ENCODE measurements around the gene ACP1.

The ACP1 gene

DNA sequence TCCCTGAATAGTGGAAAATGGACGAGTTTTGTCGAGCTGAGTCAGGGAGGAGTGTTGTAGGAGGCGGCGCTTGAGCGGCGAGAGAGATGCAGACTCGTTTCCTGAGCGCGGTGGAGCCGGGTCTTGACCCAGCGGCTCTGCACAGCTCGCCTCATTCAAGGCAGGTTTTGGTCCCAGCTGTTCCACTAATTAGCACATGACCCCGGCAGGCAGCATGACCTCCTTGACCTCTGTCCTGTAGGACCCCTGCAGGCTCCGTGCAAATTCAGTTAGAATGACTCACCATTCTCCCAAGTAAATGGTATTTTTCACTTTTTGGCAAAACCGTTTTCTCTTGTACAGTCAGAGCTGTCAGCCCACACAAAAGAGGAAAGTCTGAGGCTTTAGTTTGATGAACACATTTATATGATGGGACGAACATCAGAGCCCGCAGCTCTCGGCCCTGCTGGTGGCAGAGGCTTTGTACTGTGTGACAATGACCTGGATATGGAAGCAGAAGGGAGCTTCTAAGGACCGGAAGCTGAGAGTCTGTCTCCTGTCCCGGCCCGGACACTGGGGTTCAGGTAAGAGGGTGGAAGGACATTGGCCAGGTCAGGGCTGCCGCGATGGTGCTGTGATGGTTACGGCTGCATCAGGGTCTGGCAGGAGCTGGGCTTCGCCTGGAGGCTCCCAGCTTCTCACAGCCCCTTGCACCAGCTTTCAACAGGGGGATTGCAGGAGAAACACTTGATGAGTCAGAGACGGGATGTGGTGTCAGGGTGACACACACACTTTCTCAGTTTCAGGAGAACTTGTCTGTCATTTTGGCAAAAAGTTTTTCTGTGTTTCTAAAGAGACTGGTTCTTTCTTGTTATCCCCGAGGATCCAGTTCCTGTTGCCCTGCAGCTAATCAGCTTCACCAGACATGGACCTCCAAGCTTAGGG is 53.0 kb downstream of the ACP1 start:
- H2BK5ac ChIP-seq (ENCODE audit: low read length) = no peak overlapping the region
- H3K36me3 ChIP-seq (ENCODE audit: control insufficient read depth, insufficient read depth, low read length) = no peaks in the 10 kb centered on the region
- DNase-seq = peak; percentile 71
- no peaks in the 10 kb centered on the region for H3K4me1 ChIP-seq (ENCODE audit: control insufficient read depth, low read depth, low read length)
- H2BK15ac ChIP-seq (replicated peaks; ENCODE audit: low read depth) = no peak overlapping the region
- no peaks in the 10 kb centered on the region for H3K79me2 ChIP-seq (ENCODE audit: control insufficient read depth, insufficient read depth, low read length)
- H3K18ac ChIP-seq (ENCODE audit: low read length) = no peak overlapping the region
- H2BK120ac ChIP-seq (ENCODE audit: low read depth, low read length) = no peak overlapping the region
- H3K79me1 ChIP-seq (ENCODE audit: low read length) = no peaks in the 10 kb centered on the region
- no peak overlapping the region for H4K5ac ChIP-seq (ENCODE audit: low read length)
- H3K23ac ChIP-seq (ENCODE audit: low read length) = no peak overlapping the region
- no peak overlapping the region for H3K4me3 ChIP-seq (ENCODE audit: low read length)
- no peak overlapping the region for H3K56ac ChIP-seq (ENCODE audit: low read length)
- no peak overlapping the region for H3K9ac ChIP-seq (ENCODE audit: low read length)
- no peaks in the 10 kb centered on the region for H3K27me3 ChIP-seq (ENCODE audit: insufficient read depth, low read length, poor library complexity)
- no peak overlapping the region for H3K27ac ChIP-seq (ENCODE audit: low read depth, low read length)
- H3K4ac ChIP-seq (ENCODE audit: low read depth, low read length) = no peak overlapping the region
- WGBS (ENCODE audit: extremely low coverage, insufficient coverage, low lambda C conversion rate) = no CpG with 5 or more reads among the region's 27 CpGs
- H4K8ac ChIP-seq (ENCODE audit: low read depth, low read length) = no peak overlapping the region
- H2AK5ac ChIP-seq (ENCODE audit: low read length) = no peak overlapping the region
- H3K4me2 ChIP-seq (ENCODE audit: low read length) = no peak overlapping the region

GRCh38 chr2:319059-319600 is 54.4 kb downstream of the ACP1 start:
- no peak overlapping the region for H3K9ac ChIP-seq (ENCODE audit: low read length)
- no peaks in the 10 kb centered on the region for H3K27me3 ChIP-seq (ENCODE audit: insufficient read depth, low read length, poor library complexity)
- no peak overlapping the region for H3K4me3 ChIP-seq (ENCODE audit: low read length)
- DNase-seq = no peak
- no peaks in the 10 kb centered on the region for H3K36me3 ChIP-seq (ENCODE audit: control insufficient read depth, insufficient read depth, low read length)
- no peak overlapping the region for H4K8ac ChIP-seq (ENCODE audit: low read depth, low read length)
- H3K4me1 ChIP-seq (ENCODE audit: control insufficient read depth, low read depth, low read length) = no peaks in the 10 kb centered on the region
- H3K79me2 ChIP-seq (ENCODE audit: control insufficient read depth, insufficient read depth, low read length) = no peaks in the 10 kb centered on the region
- no peak overlapping the region for H2BK120ac ChIP-seq (ENCODE audit: low read depth, low read length)
- no peak overlapping the region for H3K56ac ChIP-seq (ENCODE audit: low read length)
- WGBS (ENCODE audit: extremely low coverage, insufficient coverage, low lambda C conversion rate) = 100% methylated on average over 2 of the region's 34 CpGs
- no peaks in the 10 kb centered on the region for H3K79me1 ChIP-seq (ENCODE audit: low read length)
- no peak overlapping the region for H3K23ac ChIP-seq (ENCODE audit: low read length)
- no peak overlapping the region for H2BK5ac ChIP-seq (ENCODE audit: low read length)
- no peak overlapping the region for H2BK15ac ChIP-seq (replicated peaks; ENCODE audit: low read depth)
- H3K4me2 ChIP-seq (ENCODE audit: low read length) = no peak overlapping the region
- H4K5ac ChIP-seq (ENCODE audit: low read length) = no peak overlapping the region
- no peak overlapping the region for H3K4ac ChIP-seq (ENCODE audit: low read depth, low read length)
- no peak overlapping the region for H3K27ac ChIP-seq (ENCODE audit: low read depth, low read length)
- no peak overlapping the region for H2AK5ac ChIP-seq (ENCODE audit: low read length)
- H3K18ac ChIP-seq (ENCODE audit: low read length) = no peak overlapping the region

DNA sequence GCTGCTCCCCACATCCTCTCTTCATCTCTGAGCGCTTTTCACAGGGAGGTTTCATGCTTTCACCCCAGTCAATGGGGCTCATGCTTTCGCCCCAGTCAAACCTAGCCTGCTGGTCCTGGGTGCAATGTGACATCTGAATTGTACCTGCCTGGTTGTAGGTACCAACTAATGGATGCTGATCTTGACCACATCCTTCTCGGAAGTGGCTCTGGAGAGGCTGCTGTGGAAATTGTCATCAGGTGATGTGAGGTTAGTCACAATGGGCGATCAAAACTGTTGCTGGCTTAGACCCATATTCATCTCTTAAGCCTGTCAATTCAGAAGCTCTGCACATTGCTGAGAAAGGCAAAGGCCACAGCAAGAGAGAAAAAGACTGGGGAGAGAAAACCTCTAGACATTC is 55.8 kb downstream of the ACP1 start:
- no peak overlapping the region for H2AK5ac ChIP-seq (ENCODE audit: low read length)
- H3K18ac ChIP-seq (ENCODE audit: low read length) = no peak overlapping the region
- no peak overlapping the region for H3K56ac ChIP-seq (ENCODE audit: low read length)
- no peak overlapping the region for H3K4ac ChIP-seq (ENCODE audit: low read depth, low read length)
- no peak overlapping the region for H2BK15ac ChIP-seq (replicated peaks; ENCODE audit: low read depth)
- H4K5ac ChIP-seq (ENCODE audit: low read length) = no peak overlapping the region
- H3K79me1 ChIP-seq (ENCODE audit: low read length) = no peaks in the 10 kb centered on the region
- H3K4me3 ChIP-seq (ENCODE audit: low read length) = no peak overlapping the region
- no peak for DNase-seq
- H4K8ac ChIP-seq (ENCODE audit: low read depth, low read length) = no peak overlapping the region
- no CpG with 5 or more reads among the region's 4 CpGs for WGBS (ENCODE audit: extremely low coverage, insufficient coverage, low lambda C conversion rate)
- H3K23ac ChIP-seq (ENCODE audit: low read length) = no peak overlapping the region
- no peaks in the 10 kb centered on the region for H3K36me3 ChIP-seq (ENCODE audit: control insufficient read depth, insufficient read depth, low read length)
- H2BK5ac ChIP-seq (ENCODE audit: low read length) = no peak overlapping the region
- H3K4me1 ChIP-seq (ENCODE audit: control insufficient read depth, low read depth, low read length) = no peaks in the 10 kb centered on the region
- no peak overlapping the region for H2BK120ac ChIP-seq (ENCODE audit: low read depth, low read length)
- H3K27ac ChIP-seq (ENCODE audit: low read depth, low read length) = no peak overlapping the region
- H3K9ac ChIP-seq (ENCODE audit: low read length) = no peak overlapping the region
- no peaks in the 10 kb centered on the region for H3K27me3 ChIP-seq (ENCODE audit: insufficient read depth, low read length, poor library complexity)
- H3K4me2 ChIP-seq (ENCODE audit: low read length) = no peak overlapping the region
- no peaks in the 10 kb centered on the region for H3K79me2 ChIP-seq (ENCODE audit: control insufficient read depth, insufficient read depth, low read length)

GRCh38 chr2:322326-322725 is 57.6 kb downstream of the ACP1 start:
- Histone ChIP-seq H4K5ac (ENCODE audit: low read length) (no peak overlapping the region), H3K4me3 (ENCODE audit: low read length) (no peak overlapping the region), H3K56ac (ENCODE audit: low read length) (no peak overlapping the region), H3K23ac (ENCODE audit: low read length) (no peak overlapping the region), H2BK15ac (replicated peaks; ENCODE audit: low read depth) (no peak overlapping the region), H3K4ac (ENCODE audit: low read depth, low read length) (no peak overlapping the region), H3K18ac (ENCODE audit: low read length) (no peak overlapping the region), H3K27me3 (ENCODE audit: insufficient read depth, low read length, poor library complexity) (no peaks in the 10 kb centered on the region), H2AK5ac (ENCODE audit: low read length) (no peak overlapping the region), H2BK5ac (ENCODE audit: low read length) (no peak overlapping the region), H3K79me2 (ENCODE audit: control insufficient read depth, insufficient read depth, low read length) (no peaks in the 10 kb centered on the region), H4K8ac (ENCODE audit: low read depth, low read length) (no peak overlapping the region), H3K36me3 (ENCODE audit: control insufficient read depth, insufficient read depth, low read length) (no peaks in the 10 kb centered on the region), H3K4me1 (ENCODE audit: control insufficient read depth, low read depth, low read length) (no peaks in the 10 kb centered on the region), H3K79me1 (ENCODE audit: low read length) (no peaks in the 10 kb centered on the region), H3K27ac (ENCODE audit: low read depth, low read length) (no peak overlapping the region), H3K9ac (ENCODE audit: low read length) (no peak overlapping the region), H3K4me2 (ENCODE audit: low read length) (no peak overlapping the region), H2BK120ac (ENCODE audit: low read depth, low read length) (no peak overlapping the region)
- DNase-seq = no peak
- no CpG with 5 or more reads among the region's 10 CpGs for WGBS (ENCODE audit: extremely low coverage, insufficient coverage, low lambda C conversion rate)

GRCh38 chr2:323035-323434 is 58.3 kb downstream of the ACP1 start:
- Histone ChIP-seq H3K36me3 (ENCODE audit: control insufficient read depth, insufficient read depth, low read length) (no peaks in the 10 kb centered on the region), H3K23ac (ENCODE audit: low read length) (no peak overlapping the region), H3K27me3 (ENCODE audit: insufficient read depth, low read length, poor library complexity) (no peaks in the 10 kb centered on the region), H2AK5ac (ENCODE audit: low read length) (no peak overlapping the region), H2BK5ac (ENCODE audit: low read length) (no peak overlapping the region), H3K4me3 (ENCODE audit: low read length) (no peak overlapping the region), H3K4me1 (ENCODE audit: control insufficient read depth, low read depth, low read length) (no peaks in the 10 kb centered on the region), H3K27ac (ENCODE audit: low read depth, low read length) (no peak overlapping the region), H3K4me2 (ENCODE audit: low read length) (no peak overlapping the region), H3K4ac (ENCODE audit: low read depth, low read length) (no peak overlapping the region), H3K79me2 (ENCODE audit: control insufficient read depth, insufficient read depth, low read length) (no peaks in the 10 kb centered on the region), H4K5ac (ENCODE audit: low read length) (no peak overlapping the region), H3K9ac (ENCODE audit: low read length) (no peak overlapping the region), H3K79me1 (ENCODE audit: low read length) (no peaks in the 10 kb centered on the region), H3K18ac (ENCODE audit: low read length) (no peak overlapping the region), H4K8ac (ENCODE audit: low read depth, low read length) (no peak overlapping the region), H2BK15ac (replicated peaks; ENCODE audit: low read depth) (no peak overlapping the region), H2BK120ac (ENCODE audit: low read depth, low read length) (no peak overlapping the region), H3K56ac (ENCODE audit: low read length) (no peak overlapping the region)
- no CpG with 5 or more reads among the region's 9 CpGs for WGBS (ENCODE audit: extremely low coverage, insufficient coverage, low lambda C conversion rate)
- DNase-seq = no peak
